Measurements from ENCODE around the gene SETX. TPM values are rescaled to one million over a fixed set of nuclear protein-coding genes. Genes with fewer than 3 reads are reported as not detected.

Gene SETX
- total RNA-seq, 1 donor from 2014 or later = 45.6 TPM

GRCh38 chr9:132287256-132287760, 67.5 kb downstream of the SETX start:
- no peak overlapping the region for H2AFZ ChIP-seq (ENCODE audit: low read depth, low read length)
- peaks cover 66% of the 10 kb centered on the region for H4K20me1 ChIP-seq (ENCODE audit: insufficient read depth, low read length)
- no peaks in the 10 kb centered on the region for H3K27me3 ChIP-seq (ENCODE audit: insufficient read depth, low read length)
- no peaks in the 10 kb centered on the region for H3K9me3 Mint-ChIP-seq (ENCODE audit: unreplicated experiment)
- H3K9me3 ChIP-seq (ENCODE audit: insufficient read depth, low read depth, low read length) = no peaks in the 10 kb centered on the region
- DNase-seq (ENCODE audit: low read depth) (no peak), FAIRE-seq (no peak)
- H3K27me3 Mint-ChIP-seq (ENCODE audit: low read depth, unreplicated experiment) = no peaks in the 10 kb centered on the region
- peaks cover 29% of the 10 kb centered on the region for H3K36me3 ChIP-seq (ENCODE audit: insufficient read depth, low read length)
- peaks cover 18% of the 10 kb centered on the region for H3K36me3 Mint-ChIP-seq (ENCODE audit: low read depth, unreplicated experiment)
- no peak overlapping the region for H3K4me3 ChIP-seq (ENCODE audit: insufficient read depth, low read depth, low read length)
- peaks cover 27% of the 10 kb centered on the region for H3K4me1 ChIP-seq (ENCODE audit: insufficient read depth, low read length)
- no peak overlapping the region for H3K27ac Mint-ChIP-seq (ENCODE audit: unreplicated experiment)
- no peak for TF ChIP-seq CTCF (IDR thresholded peaks at IDR 0.05; ENCODE audit: insufficient read depth, low read depth, low read length)
- TF ChIP-seq EZH2 (IDR thresholded peaks at IDR 0.05; ENCODE audit: insufficient read depth, low read length) = no peak
- H3K27ac ChIP-seq (ENCODE audit: low read depth, low read length) = no peak overlapping the region
- no peak overlapping the region for H3K9ac ChIP-seq (ENCODE audit: low read length)
- H3K4me1 Mint-ChIP-seq (ENCODE audit: low read depth, unreplicated experiment) = peaks cover 29% of the 10 kb centered on the region
- H3K4me2 ChIP-seq (ENCODE audit: low read length) = no peak overlapping the region
- H3K79me2 ChIP-seq (ENCODE audit: insufficient read depth, low read length) = peaks cover 5% of the 10 kb centered on the region
- no peak overlapping the region for H3K4me3 Mint-ChIP-seq (ENCODE audit: unreplicated experiment)

GRCh38 chr9:132283863-132284262, 70.9 kb downstream of the SETX start:
- Histone ChIP-seq H3K4me3 (ENCODE audit: insufficient read depth, low read depth, low read length) (no peak overlapping the region), H3K79me2 (ENCODE audit: insufficient read depth, low read length) (peaks cover 3% of the 10 kb centered on the region), H3K4me2 (ENCODE audit: low read length) (no peak overlapping the region), H3K27me3 (ENCODE audit: insufficient read depth, low read length) (no peaks in the 10 kb centered on the region), H4K20me1 (ENCODE audit: insufficient read depth, low read length) (peaks cover 57% of the 10 kb centered on the region), H3K4me1 (ENCODE audit: insufficient read depth, low read length) (peaks cover 21% of the 10 kb centered on the region), H2AFZ (ENCODE audit: low read depth, low read length) (no peak overlapping the region), H3K27ac (ENCODE audit: low read depth, low read length) (no peak overlapping the region), H3K36me3 (ENCODE audit: insufficient read depth, low read length) (peaks cover 51% of the 10 kb centered on the region), H3K9me3 (ENCODE audit: insufficient read depth, low read depth, low read length) (no peaks in the 10 kb centered on the region), H3K9ac (ENCODE audit: low read length) (no peak overlapping the region)
- Mint-ChIP-seq H3K36me3 (ENCODE audit: low read depth, unreplicated experiment) (peaks cover 20% of the 10 kb centered on the region), H3K27ac (ENCODE audit: unreplicated experiment) (peak overlapping the region; percentile 83), H3K27me3 (ENCODE audit: low read depth, unreplicated experiment) (no peaks in the 10 kb centered on the region), H3K4me3 (ENCODE audit: unreplicated experiment) (peak overlapping the region; percentile 43), H3K4me1 (ENCODE audit: low read depth, unreplicated experiment) (peaks cover 24% of the 10 kb centered on the region), H3K9me3 (ENCODE audit: unreplicated experiment) (no peaks in the 10 kb centered on the region)
- TF ChIP-seq EZH2 (IDR thresholded peaks at IDR 0.05; ENCODE audit: insufficient read depth, low read length) (no peak), CTCF (IDR thresholded peaks at IDR 0.05; ENCODE audit: insufficient read depth, low read depth, low read length) (no peak)
- FAIRE-seq (no peak), DNase-seq (ENCODE audit: low read depth) (peak; percentile 57)

- TF ChIP-seq CTCF (IDR thresholded peaks at IDR 0.05; ENCODE audit: insufficient read depth, low read depth, low read length) (no peak), EZH2 (IDR thresholded peaks at IDR 0.05; ENCODE audit: insufficient read depth, low read length) (no peak)
- Histone ChIP-seq H4K20me1 (ENCODE audit: insufficient read depth, low read length) (peaks cover 55% of the 10 kb centered on the region), H3K9me3 (ENCODE audit: insufficient read depth, low read depth, low read length) (no peaks in the 10 kb centered on the region), H3K27ac (ENCODE audit: low read depth, low read length) (no peak overlapping the region), H3K4me3 (ENCODE audit: insufficient read depth, low read depth, low read length) (no peak overlapping the region), H3K36me3 (ENCODE audit: insufficient read depth, low read length) (peaks cover 58% of the 10 kb centered on the region), H3K4me2 (ENCODE audit: low read length) (no peak overlapping the region), H3K4me1 (ENCODE audit: insufficient read depth, low read length) (peaks cover 14% of the 10 kb centered on the region), H2AFZ (ENCODE audit: low read depth, low read length) (no peak overlapping the region), H3K27me3 (ENCODE audit: insufficient read depth, low read length) (no peaks in the 10 kb centered on the region), H3K9ac (ENCODE audit: low read length) (no peak overlapping the region), H3K79me2 (ENCODE audit: insufficient read depth, low read length) (peaks cover 3% of the 10 kb centered on the region)
- H3K4me1 Mint-ChIP-seq (ENCODE audit: low read depth, unreplicated experiment) = peaks cover 17% of the 10 kb centered on the region
- no peak for DNase-seq (ENCODE audit: low read depth)
- no peak overlapping the region for H3K4me3 Mint-ChIP-seq (ENCODE audit: unreplicated experiment)
- peak overlapping the region; percentile 68 for H3K27ac Mint-ChIP-seq (ENCODE audit: unreplicated experiment)
- no peak for FAIRE-seq
- H3K9me3 Mint-ChIP-seq (ENCODE audit: unreplicated experiment) = no peaks in the 10 kb centered on the region
- H3K36me3 Mint-ChIP-seq (ENCODE audit: low read depth, unreplicated experiment) = peaks cover 20% of the 10 kb centered on the region
- no peaks in the 10 kb centered on the region for H3K27me3 Mint-ChIP-seq (ENCODE audit: low read depth, unreplicated experiment)
Measured at GRCh38 chr9:132283165-132283564, 71.6 kb downstream of the SETX start.

Data from astrocyte (in vitro differentiated cells and primary cell).